GM18505 (cell line): ENCODE results near the gene TEX53.

Experiments used
- ATAC-seq: cut with Tn5 transposase; IDR thresholded peaks from one replicate; pipeline ENCODE4 v1.9.1; 2021; ENCODE audit not compliant: unreplicated experiment
- POLR2A ChIP-seq: IDR thresholded peaks from 4 replicates; pipeline ENCODE4 v1.6.1; 2011; ENCODE audit warnings: borderline replicate concordance; ENCODE audit not compliant: insufficient read depth, insufficient read length; ENCODE audit errors: extremely low read depth

Gene TEX53

GRCh38 chr9:114643001-114643400, 14.6 kb downstream of the TEX53 start:
- no peak for TF ChIP-seq POLR2A
- ATAC-seq = no peak

- ATAC-seq = no peak
- TF ChIP-seq POLR2A = no peak
These were observed 15.6 kb downstream of the TEX53 start for GRCh38 chr9:114641967-114642366.

GRCh38 chr9:114638404-114638803, 19.2 kb downstream of the TEX53 start:
- ATAC-seq = no peak
- TF ChIP-seq POLR2A = no peak

GRCh38 chr9:114634387-114634786, 23.2 kb downstream of the TEX53 start:
- no peak for ATAC-seq
- no peak for TF ChIP-seq POLR2A

- ATAC-seq = no peak
- no peak for TF ChIP-seq POLR2A
These were observed 24.0 kb downstream of the TEX53 start for GRCh38 chr9:114633438-114634089.

- ATAC-seq = no peak
These were observed 26.4 kb downstream of the TEX53 start for GRCh38 chr9:114631166-114631565.

GRCh38 chr9:114629563-114630090, 28.0 kb downstream of the TEX53 start:
- no peak for ATAC-seq
- no peak for TF ChIP-seq POLR2A

More at GRCh38 chr9:114631166-114631565, 26.4 kb downstream of the TEX53 start:
- no peak for TF ChIP-seq POLR2A

GRCh38 chr9:114627553-114627952, 30.1 kb downstream of the TEX53 start:
- ATAC-seq = no peak
- TF ChIP-seq POLR2A = no peak

- no peak for TF ChIP-seq POLR2A
These were observed 31.1 kb downstream of the TEX53 start for GRCh38 chr9:114626415-114627020.

GRCh38 chr9:114624677-114625076, 32.9 kb downstream of the TEX53 start:
- no peak for ATAC-seq
- TF ChIP-seq POLR2A = no peak

More at GRCh38 chr9:114626415-114627020, 31.1 kb downstream of the TEX53 start:
- ATAC-seq = no peak

- no peak for TF ChIP-seq POLR2A
- ATAC-seq = no peak
These were observed 35.5 kb downstream of the TEX53 start for GRCh38 chr9:114621975-114622609.

- TF ChIP-seq POLR2A = no peak
- ATAC-seq = no peak
These were observed 36.0 kb downstream of the TEX53 start for GRCh38 chr9:114621561-114621960.

- ATAC-seq = no peak
These were observed 38.3 kb downstream of the TEX53 start for GRCh38 chr9:114619191-114619761.

More at GRCh38 chr9:114619191-114619761, 38.3 kb downstream of the TEX53 start:
- TF ChIP-seq POLR2A = peak; percentile 21
